HG02763 (cell line): ENCODE measurements around the gene NR1I3.

Experiments used
- ATAC-seq: cut with Tn5 transposase; IDR thresholded peaks from one replicate; pipeline ENCODE4 v1.9.1; 2021; ENCODE audit warnings: mild to moderate bottlenecking, moderate library complexity; ENCODE audit not compliant: unreplicated experiment

NR1I3 gene

GRCh38 chr1:161219078-161219892 lies 18.7 kb downstream of the NR1I3 start:
- ATAC-seq: no peak

GRCh38 chr1:161218301-161219077 lies 19.5 kb downstream of the NR1I3 start:
- ATAC-seq: no peak

GRCh38 chr1:161217831-161218230 lies 20.2 kb downstream of the NR1I3 start:
- ATAC-seq: no peak

GRCh38 chr1:161216945-161217712 lies 20.9 kb downstream of the NR1I3 start:
- peak; percentile 79 for ATAC-seq

- no peak for ATAC-seq
Measured at GRCh38 chr1:161215076-161215475, 22.9 kb downstream of the NR1I3 start, which contains the start of gene FCER1G. Gene FCER1G (plus strand): TSS chr1:161215295. CDS start chr1:161215322, 27 bp downstream.

GRCh38 chr1:161214369-161214768 lies 23.6 kb downstream of the NR1I3 start:
- no peak for ATAC-seq

GRCh38 chr1:161209790-161210409 lies 28.1 kb downstream of the NR1I3 start:
- peak; percentile 54 for ATAC-seq

- no peak for ATAC-seq
Measured at GRCh38 chr1:161207173-161207572, 30.8 kb downstream of the NR1I3 start.

GRCh38 chr1:161206411-161207140 lies 31.4 kb downstream of the NR1I3 start:
- ATAC-seq: no peak

- ATAC-seq: peak; percentile 95
Measured at GRCh38 chr1:161201836-161202712, 35.9 kb downstream of the NR1I3 start, which contains the start of gene NDUFS2. Gene NDUFS2 (plus strand): TSS chr1:161202367. CDS start chr1:161202386, 19 bp downstream.

- no peak for ATAC-seq
Measured at GRCh38 chr1:161200992-161201835, 36.8 kb downstream of the NR1I3 start.

GRCh38 chr1:161200421-161200991 lies 37.5 kb downstream of the NR1I3 start:
- ATAC-seq: no peak

GRCh38 chr1:161199506-161200139 lies 38.4 kb downstream of the NR1I3 start:
- ATAC-seq: no peak

- no peak for ATAC-seq
Measured at GRCh38 chr1:161198897-161199431, 39.0 kb downstream of the NR1I3 start, which contains the start of gene ADAMTS4. Gene ADAMTS4 (minus strand): TSS chr1:161199054. CDS start chr1:161198627, 427 bp downstream.

GRCh38 chr1:161198194-161198896 lies 39.7 kb downstream of the NR1I3 start:
- no peak for ATAC-seq

GRCh38 chr1:161197560-161198193 lies 40.3 kb downstream of the NR1I3 start:
- ATAC-seq: no peak
